Tibial nerve (tissue), 4 donors: ENCODE results near the gene SLC26A11. TPM values are rescaled to one million over a fixed set of nuclear protein-coding genes. Genes with fewer than 3 reads are reported as not detected.
A peak's percentile ranks its signal among the peaks of the same experiment; 100 is the strongest.

Experiments
- DNase-seq, 2 donors: peaks; one replicate each; pipeline ENCODE4 v3.0.0-alpha.2; 2019; ENCODE audit warnings: low spot score in 2 of 2
- H3K27ac ChIP-seq, 4 donors: fragments of 200-600 bp; sonication (generic) in 3 of 4; one replicate each; pipeline ENCODE4 v1.5.1; 2017 to 2019; ENCODE audit warnings: mild to moderate bottlenecking in 1 of 4
- H3K27me3 ChIP-seq, 2 donors: fragments of 200-600 bp; sonication (generic) in 1 of 2; one replicate each; pipeline versions ENCODE4 v1.5.1 to v1.6.0; 2017 to 2019
- H3K36me3 ChIP-seq, 3 donors: fragments of 200-600 bp; sonication (generic); one replicate each; pipeline ENCODE4 v1.5.1; 2018 to 2019
- H3K4me1 ChIP-seq, 4 donors: fragments of 200-600 bp; sonication (generic) in 3 of 4; one replicate each; pipeline ENCODE4 v1.5.1; 2017 to 2019
- H3K4me3 ChIP-seq, 4 donors: fragments of 200-600 bp; sonication (generic) in 3 of 4; one replicate each; pipeline ENCODE4 v1.5.1; 2017 to 2019; ENCODE audit warnings: mild to moderate bottlenecking in 1 of 4, moderate library complexity in 1 of 4
- H3K9me3 ChIP-seq, 4 donors: fragments of 200-600 bp; sonication (generic) in 3 of 4; one replicate each; pipeline ENCODE4 v1.5.1; 2017 to 2019
- CTCF ChIP-seq, 5 experiments: fragments of 200-600 bp in 3 of 5; fragments of 450-650 bp in 2 of 5; sonication (generic) in 3 of 5; IDR thresholded peaks; one replicate each; pipeline ENCODE4 v1.5.1; 2016 to 2019; ENCODE audit warnings: antibody characterized with exemption in 5 of 5, mild to moderate bottlenecking in 3 of 5, moderate library complexity in 2 of 5
- EP300 ChIP-seq, 2 donors: sonication (generic); formaldehyde crosslinking; IDR thresholded peaks; one replicate each; pipeline ENCODE4 v1.6.1; 2017; ENCODE audit warnings: antibody characterized with exemption in 2 of 2, mild to moderate bottlenecking in 1 of 2
- POLR2A ChIP-seq, 2 donors: fragments of 450-650 bp; IDR thresholded peaks; one replicate each; pipeline ENCODE4 v1.6.1; 2017; ENCODE audit warnings: antibody characterized with exemption in 2 of 2, mild to moderate bottlenecking in 2 of 2, moderate library complexity in 2 of 2
- WGBS, 2 donors: methylation state at CpG; one replicate each; pipeline ENCODE4 v1.1.5; 2018; 5-methylcytosine and 5-hydroxymethylcytosine counted together
- total RNA-seq, 4 donors: library from RNA; depleted of rRNA; stranded (reverse); fragments of >200 nt; gene quantifications; one replicate each; pipeline ENCODE4 v1.1.0, GENCODE V29; 2016

Gene SLC26A11
- total RNA-seq, 4 donors from 2014 or later, result 14.4 to 44.7 (median 21.5) TPM

- no peak for TF ChIP-seq POLR2A (IDR thresholded peaks at IDR 0.05)
- no peak for TF ChIP-seq CTCF (IDR thresholded peaks at IDR 0.05)
- TF ChIP-seq EP300 (IDR thresholded peaks at IDR 0.05), result no peak
These were observed 48.2 kb downstream of the SLC26A11 start for GRCh38 chr17:80268427-80268826.

GRCh38 chr17:80269405-80269807 is 49.2 kb downstream of the SLC26A11 start:
- H3K4me1 ChIP-seq, result peaks cover 0 to 20% (median 3%) of the 10 kb centered on the region in 4 donors
- H3K4me3 ChIP-seq, result no peak overlapping the region
- DNase-seq, result no peak
- TF ChIP-seq CTCF (IDR thresholded peaks at IDR 0.05) (no peak), EP300 (IDR thresholded peaks at IDR 0.05) (no peak), POLR2A (IDR thresholded peaks at IDR 0.05) (no peak)
- H3K27ac ChIP-seq, result no peak overlapping the region
- peaks cover 0 to 68% (median 12%) of the 10 kb centered on the region in 3 donors for H3K36me3 ChIP-seq
- WGBS, 2 donors, result 93 to 96% methylated on average over 2 of the region's 2 CpGs
- no peaks in the 10 kb centered on the region for H3K27me3 ChIP-seq
- H3K9me3 ChIP-seq, result no peaks in the 10 kb centered on the region

More at GRCh38 chr17:80268427-80268826, 48.2 kb downstream of the SLC26A11 start:
- WGBS, 2 donors, result 90 to 94% methylated on average over 4 of the region's 4 CpGs
- no peak overlapping the region for H3K4me3 ChIP-seq
- H3K4me1 ChIP-seq, result peaks cover 0 to 22% (median 13%) of the 10 kb centered on the region in 4 donors
- no peak overlapping the region for H3K27ac ChIP-seq
- no peak for DNase-seq
- H3K36me3 ChIP-seq, result peaks cover 0 to 63% (median 3%) of the 10 kb centered on the region in 3 donors
- no peaks in the 10 kb centered on the region for H3K9me3 ChIP-seq
- no peaks in the 10 kb centered on the region for H3K27me3 ChIP-seq

- H3K36me3 ChIP-seq, result peaks cover 0 to 64% (median 12%) of the 10 kb centered on the region in 3 donors
- H3K27me3 ChIP-seq, result no peaks in the 10 kb centered on the region
- H3K4me3 ChIP-seq, result no peak overlapping the region
- no peak overlapping the region for H3K27ac ChIP-seq
- 61 to 75% methylated on average over 10 of the region's 10 CpGs for WGBS, 2 donors
- no peak for DNase-seq
- H3K9me3 ChIP-seq, result no peaks in the 10 kb centered on the region
- H3K4me1 ChIP-seq, result peaks cover 0 to 16% (median under 1%) of the 10 kb centered on the region in 4 donors
- no peak for TF ChIP-seq EP300 (IDR thresholded peaks at IDR 0.05)
- no peak for TF ChIP-seq POLR2A (IDR thresholded peaks at IDR 0.05)
- no peak for TF ChIP-seq CTCF (IDR thresholded peaks at IDR 0.05)
These were observed 49.9 kb downstream of the SLC26A11 start for GRCh38 chr17:80270104-80270503.

GRCh38 chr17:80270836-80271235 is 50.6 kb downstream of the SLC26A11 start:
- peaks cover 0 to 56% (median 12%) of the 10 kb centered on the region in 3 donors for H3K36me3 ChIP-seq
- WGBS, 2 donors, result 72 to 73% methylated on average over 4 of the region's 4 CpGs
- TF ChIP-seq POLR2A (IDR thresholded peaks at IDR 0.05) (no peak), EP300 (IDR thresholded peaks at IDR 0.05) (no peak), CTCF (IDR thresholded peaks at IDR 0.05) (no peak)
- no peak for DNase-seq
- no peaks in the 10 kb centered on the region for H3K9me3 ChIP-seq
- H3K27ac ChIP-seq, result no peak overlapping the region
- H3K4me1 ChIP-seq, result peaks cover 0 to 22% (median 3%) of the 10 kb centered on the region in 4 donors
- H3K27me3 ChIP-seq, result no peaks in the 10 kb centered on the region
- H3K4me3 ChIP-seq, result no peak overlapping the region

- DNase-seq, result no peak
- H3K4me3 ChIP-seq, result no peak overlapping the region
- WGBS, 2 donors, result 85 to 88% methylated on average over 10 of the region's 10 CpGs
- H3K36me3 ChIP-seq, result peaks cover 0 to 41% (median 12%) of the 10 kb centered on the region in 3 donors
- TF ChIP-seq CTCF (IDR thresholded peaks at IDR 0.05) (no peak), EP300 (IDR thresholded peaks at IDR 0.05) (no peak), POLR2A (IDR thresholded peaks at IDR 0.05) (no peak)
- H3K27ac ChIP-seq, result peak overlapping the region in 1 of 4 donors; percentile 54
- no peaks in the 10 kb centered on the region for H3K9me3 ChIP-seq
- H3K4me1 ChIP-seq, result peaks cover 0 to 24% (median 3%) of the 10 kb centered on the region in 4 donors
- H3K27me3 ChIP-seq, result no peaks in the 10 kb centered on the region
These were observed 52.1 kb downstream of the SLC26A11 start for GRCh38 chr17:80272366-80272765.
